A375 (cell line): Measurements from ENCODE around the gene PKN3. TPM values are rescaled to one million over a fixed set of nuclear protein-coding genes. Genes with fewer than 3 reads are reported as not detected.

Source experiments
- small RNA-seq: library from RNA; depleted of rRNA; stranded (forward); fragments of <200 nt; gene quantifications from one replicate; pipeline ENCODE3, GENCODE V24; 2014
- total RNA-seq: library from RNA; depleted of rRNA; stranded (reverse); fragments of >200 nt; shearing (Covaris generic); gene quantifications from 2 replicates; pipeline ENCODE4 v1.2.3, GENCODE V29; 2014; rRNA removed

Gene PKN3
- 12.7 and 14.0 TPM in 2 replicates for total RNA-seq

GRCh38 chr9:128702445-128702948 is at the start of gene PKN3:
TSS of gene PKN3 (plus strand) at chr9:128702503. CDS start at chr9:128702916, 413 bp downstream.

GRCh38 chr9:128656416-128657343 is 45.6 kb upstream of the PKN3 start, which contains the start of gene DYNC2I2:
TSS of gene DYNC2I2 (minus strand) at chr9:128656847. CDS start at chr9:128656726, 121 bp downstream.

GRCh38 chr9:128688501-128689292 is 13.6 kb upstream of the PKN3 start, which contains the start of gene SET:
TSS of gene SET (plus strand) at chr9:128689222. CDS start at chr9:128689583, 361 bp downstream.

GRCh38 chr9:128723866-128724743 is 21.8 kb downstream of the PKN3 start, which contains the start of gene ZDHHC12:
TSS of gene ZDHHC12 (minus strand) at chr9:128724127. CDS start at chr9:128724093, 34 bp downstream.

Small RNA genes within 50 kb of the gene (small RNA-seq; reads per million reads assigned to genes)
- not detected for gene RF00017
- not detected for gene RN7SL560P

Other genes starting within 250 kb of the PKN3 start
- 68.3 and 78.2 TPM in 2 replicates for gene ODF2, start 246.5 kb upstream of the PKN3 start, total RNA-seq
- 52.9 and 54.4 TPM in 2 replicates for gene GLE1, start 197.8 kb upstream of the PKN3 start, total RNA-seq
- 207 and 225 TPM in 2 replicates for gene SPTAN1, start 149.9 kb upstream of the PKN3 start, total RNA-seq
- gene DYNC2I2, start 45.7 kb upstream of the PKN3 start, total RNA-seq: 179 and 221 TPM in 2 replicates
- gene SET, start 13.3 kb upstream of the PKN3 start, total RNA-seq: 789 and 951 TPM in 2 replicates
- gene ZDHHC12, start 21.6 kb downstream of the PKN3 start, total RNA-seq: 54.5 and 62.5 TPM in 2 replicates
- gene ZER1, start 69.4 kb downstream of the PKN3 start, total RNA-seq: 16.3 and 20.9 TPM in 2 replicates
- gene TBC1D13, start 84.8 kb downstream of the PKN3 start, total RNA-seq: 11.1 and 12.6 TPM in 2 replicates
- 28.2 and 29.4 TPM in 2 replicates for gene ENDOG, start 116.0 kb downstream of the PKN3 start, total RNA-seq
- 35.0 and 54.4 TPM in 2 replicates for gene SPOUT1, start 127.3 kb downstream of the PKN3 start, total RNA-seq
- 11.1 and 13.8 TPM in 2 replicates for gene KYAT1, start 179.4 kb downstream of the PKN3 start, total RNA-seq
- gene LRRC8A, start 179.6 kb downstream of the PKN3 start, total RNA-seq: 38.5 and 42.1 TPM in 2 replicates
- gene PHYHD1, start 218.5 kb downstream of the PKN3 start, total RNA-seq: not detected in 2 replicates
- 15.7 and 19.6 TPM in 2 replicates for gene DOLK, start 245.1 kb downstream of the PKN3 start, total RNA-seq
- gene NUP188, start 245.2 kb downstream of the PKN3 start, total RNA-seq: 56.5 and 64.3 TPM in 2 replicates